Body of pancreas (tissue), 4 donors: Measurements from ENCODE around the gene ZNF407.

Source experiments
- CTCF ChIP-seq, 7 experiments: fragments of 450-650 bp in 4 of 7; fragments of 200-600 bp in 3 of 7; sonication (generic) in 3 of 7; IDR thresholded peaks; one replicate each; pipeline ENCODE4 v1.5.1; 2016 to 2019; ENCODE audit warnings: antibody characterized with exemption in 7 of 7
- POLR2A ChIP-seq, 3 donors: fragments of 450-650 bp; IDR thresholded peaks; one replicate each; pipeline ENCODE4 v1.6.1; 2016; ENCODE audit warnings: antibody characterized with exemption in 3 of 3, mild to moderate bottlenecking in 2 of 3

- TF ChIP-seq CTCF (IDR thresholded peaks at IDR 0.05): no peak
- TF ChIP-seq POLR2A (IDR thresholded peaks at IDR 0.05): no peak
Observed at GRCh38 chr18:74989134-74989533, 391.5 kb downstream of the ZNF407 start.
